IMR-90 (cell line): Measurements from ENCODE around the gene RPN1. TPM values are rescaled to one million over a fixed set of nuclear protein-coding genes. Genes with fewer than 3 reads are reported as not detected.

Source experiments
- ATAC-seq: fragments of 200-7000 bp; cut with Tn5 transposase; 2 replicates; pipeline ENCODE4 v1.9.1; 2020; ENCODE audit warnings: low read depth, mild to moderate bottlenecking, moderate library complexity
- BruUV-seq: library from RNA; stranded (reverse); fragments of 400-500 nt; replicated peaks from 2 replicates; lab custom pipeline; 2021; lab: Mats Ljungman, UMichigan
- CTCF ChIA-PET: fragments of 300-600 bp; formaldehyde crosslinking; extraction: SDS; loops from one replicate; lab custom pipeline; 2021; ENCODE audit warnings: antibody characterized with exemption; lab: Yijun Ruan, JAX
- POLR2A ChIA-PET: fragments of 300-600 bp; sonication (Branson Sonifier 250); formaldehyde crosslinking; loops from one replicate; lab custom pipeline; 2022; ENCODE audit warnings: antibody characterized with exemption; ENCODE audit not compliant: unreplicated experiment; lab: Charles Lee
- DNase-seq: peaks from one replicate; pipeline ENCODE4 v3.0.0; 2013
- H2AFZ ChIP-seq: replicated peaks from 2 replicates; pipeline ENCODE3; 2013; ENCODE audit warnings: low read length, mild to moderate bottlenecking; ENCODE audit not compliant: poor library complexity
- H2AK5ac ChIP-seq: 2 replicates; pipeline ENCODE4 v1.6.1; 2013; ENCODE audit warnings: low read depth, low read length, inconsistent platforms
- H2AK9ac ChIP-seq: replicated peaks from 2 replicates; pipeline ENCODE3; 2013; ENCODE audit warnings: mild to moderate bottlenecking, low read depth, low read length, moderate library complexity; ENCODE audit not compliant: poor library complexity
- H2BK120ac ChIP-seq: 2 replicates; pipeline ENCODE4 v1.6.1; 2013; ENCODE audit warnings: low read depth, low read length, inconsistent platforms
- H2BK15ac ChIP-seq: 3 replicates; pipeline ENCODE4 v1.6.1; 2013; ENCODE audit warnings: low read depth, low read length, inconsistent platforms
- H2BK20ac ChIP-seq: 2 replicates; pipeline ENCODE4 v1.6.1; 2013; ENCODE audit warnings: low read depth, mild to moderate bottlenecking, inconsistent platforms, low read length, moderate library complexity
- H2BK5ac ChIP-seq: 2 replicates; pipeline ENCODE4 v1.6.1; 2013; ENCODE audit warnings: mild to moderate bottlenecking, low read depth, low read length, inconsistent platforms; ENCODE audit not compliant: poor library complexity, severe bottlenecking
- H3K14ac ChIP-seq: replicated peaks from 2 replicates; pipeline ENCODE4 v1.6.1; 2013; ENCODE audit warnings: low read depth, low read length, inconsistent platforms
- H3K18ac ChIP-seq: 2 replicates; pipeline ENCODE4 v1.6.1; 2013; ENCODE audit warnings: low read depth, low read length, control low read depth
- H3K23ac ChIP-seq: 2 replicates; pipeline ENCODE4 v1.6.1; 2013; ENCODE audit warnings: low read depth, low read length, inconsistent platforms
- H3K27ac ChIP-seq: 2 replicates; pipeline ENCODE4 v1.5.1; 2013; ENCODE audit warnings: mild to moderate bottlenecking, control low read depth, low read length; ENCODE audit not compliant: insufficient read depth
- H3K27me3 ChIP-seq: 2 replicates; pipeline ENCODE4 v1.6.1; 2013; ENCODE audit warnings: low read length; ENCODE audit not compliant: control insufficient read depth, insufficient read depth
- H3K36me3 ChIP-seq: 2 replicates; pipeline ENCODE4 v1.6.1; 2013; ENCODE audit warnings: low read length, mixed read lengths; ENCODE audit not compliant: control insufficient read depth, insufficient read depth
- H3K4ac ChIP-seq: 2 replicates; pipeline ENCODE4 v1.6.1; 2013; ENCODE audit warnings: low read depth, low read length, inconsistent platforms
- H3K4me1 ChIP-seq: 2 replicates; pipeline ENCODE4 v1.6.1; 2013; ENCODE audit warnings: low read length, mixed read lengths; ENCODE audit not compliant: control insufficient read depth, insufficient read depth
- H3K4me2 ChIP-seq: 2 replicates; pipeline ENCODE4 v1.6.1; 2013; ENCODE audit warnings: low read depth, mild to moderate bottlenecking, control low read depth, low read length, moderate library complexity
- H3K4me3 ChIP-seq: 2 replicates; pipeline ENCODE4 v1.5.1; 2013; ENCODE audit warnings: low read depth, mild to moderate bottlenecking, control low read depth, low read length, moderate library complexity; ENCODE audit not compliant: insufficient read depth
- H3K56ac ChIP-seq: 2 replicates; pipeline ENCODE4 v1.6.1; 2013; ENCODE audit warnings: low read length, inconsistent platforms; ENCODE audit not compliant: insufficient read depth; ENCODE audit errors: extremely low read depth
- H3K79me1 ChIP-seq, 2 experiments: 2 replicates each; pipeline ENCODE4 v1.6.1; 2013; ENCODE audit warnings: low read length in 2 of 2, inconsistent platforms in 1 of 2, low read depth in 1 of 2
- H3K9ac ChIP-seq: 2 replicates; pipeline ENCODE4 v1.6.1; 2013; ENCODE audit warnings: low read depth, low read length, control low read depth
- H3K9me1 ChIP-seq: 2 replicates; pipeline ENCODE4 v1.6.1; 2013; ENCODE audit warnings: low read length, inconsistent platforms; ENCODE audit not compliant: insufficient read depth
- H3K9me3 ChIP-seq: 2 replicates; pipeline ENCODE4 v1.6.1; 2013; ENCODE audit warnings: low read length; ENCODE audit not compliant: control insufficient read depth, insufficient read depth
- H4K20me1 ChIP-seq: 2 replicates; pipeline ENCODE4 v1.6.1; 2013; ENCODE audit warnings: low read length, inconsistent platforms; ENCODE audit not compliant: insufficient read depth
- H4K5ac ChIP-seq: 2 replicates; pipeline ENCODE4 v1.6.1; 2013; ENCODE audit warnings: mild to moderate bottlenecking, low read depth, low read length, control low read depth
- H4K8ac ChIP-seq, 2 experiments: 2 replicates each; pipeline ENCODE4 v1.6.1; 2013; ENCODE audit warnings: low read depth in 2 of 2, low read length in 2 of 2, control low read depth in 1 of 2, inconsistent platforms in 1 of 2
- H4K91ac ChIP-seq: 2 replicates; pipeline ENCODE4 v1.6.1; 2013; ENCODE audit warnings: low read depth, low read length, inconsistent platforms; ENCODE audit not compliant: insufficient read depth
- BHLHE40 ChIP-seq: fragments of 150-350 bp; IDR thresholded peaks from 2 replicates; pipeline ENCODE4 v1.6.1; 2016; ENCODE audit warnings: mild to moderate bottlenecking, low read depth, low read length
- CEBPB ChIP-seq: IDR thresholded peaks from 2 replicates; pipeline ENCODE4 v1.6.1; 2012; ENCODE audit warnings: low read depth, low read length, improper control_type of control experiment
- MAFK ChIP-seq: IDR thresholded peaks from 2 replicates; pipeline ENCODE4 v1.6.1; 2012; ENCODE audit warnings: low read depth, low read length, improper control_type of control experiment
- MAZ ChIP-seq: IDR thresholded peaks from 2 replicates; pipeline ENCODE4 v1.6.1; 2012; ENCODE audit warnings: low read depth, mild to moderate bottlenecking, low read length, improper control_type of control experiment, moderate library complexity, borderline replicate concordance
- POLR2A ChIP-seq: IDR thresholded peaks from 2 replicates; pipeline ENCODE4 v1.6.1; 2012; ENCODE audit warnings: mild to moderate bottlenecking, low read depth, low read length
- SMC3 ChIP-seq: fragments of 150-350 bp; IDR thresholded peaks from 2 replicates; pipeline ENCODE4 v1.6.1; 2016; ENCODE audit warnings: low read depth, mild to moderate bottlenecking, antibody characterized with exemption, low read length, moderate library complexity
- WGBS, 2 experiments: methylation state at CpG; one replicate each; pipeline versions ENCODE4 v1.1.5 to v1.1.7; 2013; ENCODE audit warnings: missing lambda C conversion rate in 2 of 2; ENCODE audit not compliant: insufficient read length in 1 of 2; ENCODE audit errors: extremely low coverage in 2 of 2; 5-methylcytosine and 5-hydroxymethylcytosine counted together
- dilution Hi-C: fragments of 300-500 bp; cut with HindIII; formaldehyde crosslinking; loops from one replicate; pipeline ENCODE4 v1.14.3; 2018; ENCODE audit warnings: low sequenced_read_pairs; ENCODE audit not compliant: unreplicated experiment
- in situ Hi-C: fragments of 300-500 bp; cut with MboI; formaldehyde crosslinking; loops from 3 replicates; pipeline ENCODE4 v1.14.3; 2019; ENCODE audit warnings: low sequenced_read_pairs, inconsistent platforms, mixed read lengths
- intact Hi-C: fragments of 100-400 bp; cut with micrococcal nuclease; formaldehyde crosslinking; loops from 2 replicates; pipeline ENCODE4 v1.10.0; 2022
- polyA plus RNA-seq, 3 experiments: library from polyadenylated mRNA; depleted of rRNA; stranded (reverse); fragments of >200 nt; gene quantifications; 2 replicates each; pipeline ENCODE4 v1.2.3, GENCODE V29; 2012; ENCODE audit warnings: low replicate concordance in 1 of 3
- total RNA-seq: library from RNA; depleted of rRNA; stranded (reverse); fragments of >200 nt; gene quantifications from 2 replicates; pipeline ENCODE4 v1.2.3, GENCODE V29; 2012
- TF ChIP-seq, protein P1 (sequence below): conservative IDR thresholded peaks from 2 replicates; pipeline ENCODE4 v1.5.1; 2012; ENCODE audit warnings: mild to moderate bottlenecking, low read depth, low read length, improper control_type of control experiment
- TF ChIP-seq, protein P2 (sequence below): fragments of 150-350 bp; IDR thresholded peaks from 2 replicates; pipeline ENCODE4 v1.6.1; 2016; ENCODE audit warnings: low read depth, mild to moderate bottlenecking, low read length, moderate library complexity, borderline replicate concordance

Gene RPN1
- total and polyA plus RNA-seq, 2 of the 4 experiments (the other 2 are of a cell fraction) = 252 to 736 TPM

DNA sequence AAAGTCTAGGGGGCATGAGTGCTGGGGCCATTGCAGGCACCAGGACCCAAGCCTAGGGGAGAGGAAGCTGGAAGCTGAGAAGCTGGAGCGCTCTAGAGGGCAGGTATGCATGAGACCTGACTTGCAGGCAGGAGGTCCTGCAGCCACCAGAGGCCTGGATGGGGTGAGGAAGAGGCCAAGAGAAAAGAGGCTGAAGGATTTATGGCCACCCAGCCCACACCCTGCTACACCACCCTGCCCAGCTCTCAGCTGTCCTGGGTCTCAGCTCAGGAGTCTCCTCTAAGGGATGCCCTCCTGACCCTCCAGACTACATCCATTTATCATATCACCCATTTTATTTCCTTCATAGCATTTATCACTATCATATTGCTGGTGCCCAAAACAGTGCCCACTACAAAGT, 36.5 kb downstream of the RPN1 start:
- dilution Hi-C loops = no loop called here
- no peak overlapping the region for H3K56ac ChIP-seq

More for the DNA sequence above, 36.5 kb downstream of the RPN1 start:
- H2BK15ac ChIP-seq = no peak overlapping the region
- H3K23ac ChIP-seq = no peak overlapping the region
- no peak for ATAC-seq
- no peak overlapping the region for H3K4me2 ChIP-seq
- H2AFZ ChIP-seq = no peak overlapping the region
- H3K4me3 ChIP-seq = no peak overlapping the region
- CTCF ChIA-PET = interaction anchor here (0.6 kb wide), 1 partner anchor 14 kb away, joined by 4 read pairs; no protein-coding TSS in a partner anchor
- peaks cover 14 to 38% of the 10 kb centered on the region in 2 experiments for H3K79me1 ChIP-seq
- intact Hi-C loops (no loop called here), in situ Hi-C loops (no loop called here)
- H4K20me1 ChIP-seq = peaks cover 10% of the 10 kb centered on the region; the same call in 1 of the 2 replicates
- H3K14ac ChIP-seq = no peak overlapping the region
- no peak overlapping the region for H2AK5ac ChIP-seq
- H2BK120ac ChIP-seq = no peak overlapping the region
- H3K9me3 ChIP-seq = no peaks in the 10 kb centered on the region
- no TSS peak for BruUV-seq
- H4K8ac ChIP-seq = no peak overlapping the region
- no peaks in the 10 kb centered on the region for H3K27me3 ChIP-seq
- H4K91ac ChIP-seq = no peak overlapping the region
- H3K18ac ChIP-seq = no peak overlapping the region
- peaks cover 10% of the 10 kb centered on the region for H3K4me1 ChIP-seq
- TF ChIP-seq BHLHE40 (no peak), SMC3 (no peak), POLR2A (no peak), MAZ (no peak), CEBPB (no peak), MAFK (no peak)
- TF ChIP-seq, protein P1, sequence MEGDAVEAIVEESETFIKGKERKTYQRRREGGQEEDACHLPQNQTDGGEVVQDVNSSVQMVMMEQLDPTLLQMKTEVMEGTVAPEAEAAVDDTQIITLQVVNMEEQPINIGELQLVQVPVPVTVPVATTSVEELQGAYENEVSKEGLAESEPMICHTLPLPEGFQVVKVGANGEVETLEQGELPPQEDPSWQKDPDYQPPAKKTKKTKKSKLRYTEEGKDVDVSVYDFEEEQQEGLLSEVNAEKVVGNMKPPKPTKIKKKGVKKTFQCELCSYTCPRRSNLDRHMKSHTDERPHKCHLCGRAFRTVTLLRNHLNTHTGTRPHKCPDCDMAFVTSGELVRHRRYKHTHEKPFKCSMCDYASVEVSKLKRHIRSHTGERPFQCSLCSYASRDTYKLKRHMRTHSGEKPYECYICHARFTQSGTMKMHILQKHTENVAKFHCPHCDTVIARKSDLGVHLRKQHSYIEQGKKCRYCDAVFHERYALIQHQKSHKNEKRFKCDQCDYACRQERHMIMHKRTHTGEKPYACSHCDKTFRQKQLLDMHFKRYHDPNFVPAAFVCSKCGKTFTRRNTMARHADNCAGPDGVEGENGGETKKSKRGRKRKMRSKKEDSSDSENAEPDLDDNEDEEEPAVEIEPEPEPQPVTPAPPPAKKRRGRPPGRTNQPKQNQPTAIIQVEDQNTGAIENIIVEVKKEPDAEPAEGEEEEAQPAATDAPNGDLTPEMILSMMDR = no peak
- TF ChIP-seq, protein P2, sequence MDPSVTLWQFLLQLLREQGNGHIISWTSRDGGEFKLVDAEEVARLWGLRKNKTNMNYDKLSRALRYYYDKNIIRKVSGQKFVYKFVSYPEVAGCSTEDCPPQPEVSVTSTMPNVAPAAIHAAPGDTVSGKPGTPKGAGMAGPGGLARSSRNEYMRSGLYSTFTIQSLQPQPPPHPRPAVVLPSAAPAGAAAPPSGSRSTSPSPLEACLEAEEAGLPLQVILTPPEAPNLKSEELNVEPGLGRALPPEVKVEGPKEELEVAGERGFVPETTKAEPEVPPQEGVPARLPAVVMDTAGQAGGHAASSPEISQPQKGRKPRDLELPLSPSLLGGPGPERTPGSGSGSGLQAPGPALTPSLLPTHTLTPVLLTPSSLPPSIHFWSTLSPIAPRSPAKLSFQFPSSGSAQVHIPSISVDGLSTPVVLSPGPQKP = no peak
- WGBS, 2 experiments = no CpG with 5 or more reads among the region's 1 CpG
- no peak overlapping the region for H2BK20ac ChIP-seq
- no peak overlapping the region for H2AK9ac ChIP-seq
- H3K36me3 ChIP-seq = peaks cover 6% of the 10 kb centered on the region
- H3K27ac ChIP-seq = no peak overlapping the region
- H3K4ac ChIP-seq = no peak overlapping the region
- POLR2A ChIA-PET = no interaction called here
- H4K5ac ChIP-seq = no peak overlapping the region
- H3K9me1 ChIP-seq = peaks cover 13% of the 10 kb centered on the region
- no peak for DNase-seq
- H2BK5ac ChIP-seq = no peak overlapping the region
- H3K9ac ChIP-seq = no peak overlapping the region
